Liver (tissue), 3 donors: ENCODE data around the gene TUBGCP2.

Source experiments
- EGR1 ChIP-seq, 2 donors: IDR thresholded peaks; 2 replicates each; pipeline ENCODE4 v1.6.1; 2016 to 2018; ENCODE audit warnings: antibody characterized with exemption in 2 of 2, low read depth in 2 of 2
- GABPA ChIP-seq, 2 donors: IDR thresholded peaks in 1 of 2; conservative IDR thresholded peaks in 1 of 2; 2 replicates each; pipeline ENCODE4 v1.6.1; 2016; ENCODE audit warnings: antibody characterized with exemption in 2 of 2, mild to moderate bottlenecking in 1 of 2, moderate library complexity in 1 of 2
- HNF4G ChIP-seq: IDR thresholded peaks from 2 replicates; pipeline ENCODE4 v1.6.1; 2016; ENCODE audit warnings: antibody characterized with exemption
- RXRA ChIP-seq, 2 donors: IDR thresholded peaks; 2 replicates each; pipeline ENCODE4 v1.6.1; 2017 to 2018; ENCODE audit warnings: antibody characterized with exemption in 2 of 2, mild to moderate bottlenecking in 1 of 2
- TAF1 ChIP-seq: conservative IDR thresholded peaks from 2 replicates; pipeline ENCODE4 v1.6.1; 2016; ENCODE audit warnings: antibody characterized with exemption, mild to moderate bottlenecking
- TF ChIP-seq, protein P1 (sequence below): fragments of 150-350 bp; IDR thresholded peaks from 2 replicates; pipeline ENCODE4 v1.5.1; 2017; ENCODE audit warnings: improper control_type of control experiment, low read depth, low read length; ENCODE audit not compliant: missing input control
- TF ChIP-seq, protein P2 (sequence below): IDR thresholded peaks from 2 replicates; pipeline ENCODE4 v1.6.1; 2016; ENCODE audit warnings: antibody characterized with exemption
- donor health status: healthy.
- donor health status: healthy.

DNA sequence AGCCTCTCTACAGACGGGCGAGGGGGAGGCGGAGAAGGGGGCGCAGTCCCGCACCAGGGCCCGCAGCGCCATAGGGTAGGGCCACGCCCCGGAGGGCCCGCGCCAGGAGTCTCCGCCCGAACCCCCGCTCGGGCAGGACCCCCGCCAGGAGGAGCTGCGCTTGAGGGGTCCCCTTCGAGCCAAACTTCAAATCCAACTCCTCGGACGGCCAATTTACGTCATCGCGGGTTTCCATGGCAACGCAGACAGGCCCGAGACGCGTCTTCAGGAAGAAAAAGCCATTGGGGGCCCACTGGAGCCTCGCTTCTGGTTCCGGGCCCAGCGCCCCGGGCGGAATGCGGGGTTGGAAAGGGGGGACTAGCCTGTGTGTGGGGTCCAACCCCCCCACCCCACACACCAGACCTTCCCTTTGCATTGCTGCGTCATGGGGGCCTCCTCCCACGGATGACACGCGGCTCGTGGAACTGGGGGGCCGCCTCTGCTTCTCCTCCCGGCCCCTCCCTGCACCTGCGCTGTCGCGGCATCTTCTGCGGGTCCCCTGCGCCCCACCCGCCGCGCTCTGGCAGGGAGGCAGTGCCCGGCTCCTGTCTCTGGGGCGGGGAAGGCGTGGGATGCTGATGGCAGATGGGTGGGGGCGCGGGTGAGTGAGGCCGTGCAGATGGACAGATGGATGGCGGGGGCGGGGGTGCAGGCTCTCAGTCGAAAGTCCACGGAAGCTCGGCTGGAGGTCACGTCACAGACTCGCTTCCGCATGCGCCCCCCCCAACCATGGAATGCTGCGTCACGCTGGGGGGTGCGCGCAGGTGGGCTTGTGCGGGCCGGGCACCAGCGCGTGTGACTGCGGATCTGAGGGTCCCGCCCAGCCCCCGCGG is 26.8 kb upstream of the TUBGCP2 start:
- no peak for TF ChIP-seq RXRA (IDR thresholded peaks at IDR 0.05)
- TF ChIP-seq, protein P1, sequence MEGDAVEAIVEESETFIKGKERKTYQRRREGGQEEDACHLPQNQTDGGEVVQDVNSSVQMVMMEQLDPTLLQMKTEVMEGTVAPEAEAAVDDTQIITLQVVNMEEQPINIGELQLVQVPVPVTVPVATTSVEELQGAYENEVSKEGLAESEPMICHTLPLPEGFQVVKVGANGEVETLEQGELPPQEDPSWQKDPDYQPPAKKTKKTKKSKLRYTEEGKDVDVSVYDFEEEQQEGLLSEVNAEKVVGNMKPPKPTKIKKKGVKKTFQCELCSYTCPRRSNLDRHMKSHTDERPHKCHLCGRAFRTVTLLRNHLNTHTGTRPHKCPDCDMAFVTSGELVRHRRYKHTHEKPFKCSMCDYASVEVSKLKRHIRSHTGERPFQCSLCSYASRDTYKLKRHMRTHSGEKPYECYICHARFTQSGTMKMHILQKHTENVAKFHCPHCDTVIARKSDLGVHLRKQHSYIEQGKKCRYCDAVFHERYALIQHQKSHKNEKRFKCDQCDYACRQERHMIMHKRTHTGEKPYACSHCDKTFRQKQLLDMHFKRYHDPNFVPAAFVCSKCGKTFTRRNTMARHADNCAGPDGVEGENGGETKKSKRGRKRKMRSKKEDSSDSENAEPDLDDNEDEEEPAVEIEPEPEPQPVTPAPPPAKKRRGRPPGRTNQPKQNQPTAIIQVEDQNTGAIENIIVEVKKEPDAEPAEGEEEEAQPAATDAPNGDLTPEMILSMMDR: no peak
- TF ChIP-seq, protein P2, sequence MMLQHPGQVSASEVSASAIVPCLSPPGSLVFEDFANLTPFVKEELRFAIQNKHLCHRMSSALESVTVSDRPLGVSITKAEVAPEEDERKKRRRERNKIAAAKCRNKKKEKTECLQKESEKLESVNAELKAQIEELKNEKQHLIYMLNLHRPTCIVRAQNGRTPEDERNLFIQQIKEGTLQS: no peak
- no peak for TF ChIP-seq HNF4G
- TF ChIP-seq GABPA (IDR thresholded peaks at IDR 0.05 in 1 of 2, conservative IDR thresholded peaks at IDR 0.05 in 1 of 2): no peak
- TF ChIP-seq EGR1 (IDR thresholded peaks at IDR 0.05; ENCODE audit: low read depth in 2 of 2): no peak
- no peak for TF ChIP-seq TAF1
